Activated T-cell treated with anti-CD3 and anti-CD28 coated beads, Interleukin-2, amount 50 U/mL, for 72 hours (primary cell): ENCODE results near the gene CNPY1. TPM values are rescaled to one million over a fixed set of nuclear protein-coding genes. Genes with fewer than 3 reads are reported as not detected.

Experiments used
- ATAC-seq, 2 donors: fragments of 150-1000 bp; cut with Tn5 transposase; replicated peaks in 1 of 2; 2 replicates each; pipeline ENCODE4 v1.10.0; 2021; ENCODE audit warnings: moderate library complexity in 2 of 2, mild to moderate bottlenecking in 1 of 2
- DNase-seq, 2 donors: peaks; one replicate each; pipeline ENCODE4 v3.0.0; 2021 to 2022; ENCODE audit warnings: mixed read lengths in 1 of 2
- H3K27ac Mint-ChIP-seq: one replicate; pipeline ENCODE4 v1.8.0; 2022; ENCODE audit warnings: mild to moderate bottlenecking, moderate library complexity, mixed read lengths
- H3K27me3 Mint-ChIP-seq: one replicate; pipeline ENCODE4 v1.8.0; 2022; ENCODE audit warnings: low read depth, mixed read lengths
- H3K36me3 Mint-ChIP-seq, 2 donors: one replicate each; pipeline ENCODE4 v1.8.0; 2022; ENCODE audit warnings: mixed read lengths in 2 of 2, mild to moderate bottlenecking in 1 of 2; ENCODE audit not compliant: insufficient read depth in 2 of 2
- H3K4me1 Mint-ChIP-seq: one replicate; pipeline ENCODE4 v1.8.0; 2022; ENCODE audit warnings: low read depth, mixed read lengths
- H3K4me3 Mint-ChIP-seq, 2 donors: one replicate each; pipeline ENCODE4 v1.8.0; 2022; ENCODE audit warnings: mild to moderate bottlenecking in 2 of 2, mixed read lengths in 2 of 2, moderate library complexity in 2 of 2
- H3K9me3 Mint-ChIP-seq, 2 donors: one replicate each; pipeline ENCODE4 v1.8.0; 2022; ENCODE audit warnings: mixed read lengths in 2 of 2
- total RNA-seq, 2 donors: library from RNA; stranded (reverse); gene quantifications; one replicate each; pipeline ENCODE4 v1.2.3, GENCODE V29; 2022

Gene CNPY1
- total RNA-seq, 2 donors from 2014 or later = not detected

GRCh38 chr7:155506854-155507337, 39.5 kb downstream of the CNPY1 start:
- peaks cover 100% of the 10 kb centered on the region for H3K27me3 Mint-ChIP-seq
- H3K4me1 Mint-ChIP-seq = peaks cover 32% of the 10 kb centered on the region
- peaks cover 0 to 4% of the 10 kb centered on the region in 2 donors for H3K36me3 Mint-ChIP-seq
- ATAC-seq = peak; percentile 58 to 60
- H3K9me3 Mint-ChIP-seq = no peaks in the 10 kb centered on the region
- peak overlapping the region; percentile 18 to 63 for H3K4me3 Mint-ChIP-seq
- DNase-seq = peak; percentile 21 to 29
- peak overlapping the region; percentile 54 for H3K27ac Mint-ChIP-seq

GRCh38 chr7:155505422-155505793, 41.0 kb downstream of the CNPY1 start:
- H3K4me3 Mint-ChIP-seq = no peak overlapping the region
- H3K27me3 Mint-ChIP-seq = peaks cover 100% of the 10 kb centered on the region
- peaks cover 31% of the 10 kb centered on the region for H3K4me1 Mint-ChIP-seq
- ATAC-seq (no peak), DNase-seq (no peak)
- H3K9me3 Mint-ChIP-seq = no peaks in the 10 kb centered on the region
- peaks cover 0 to 2% of the 10 kb centered on the region in 2 donors for H3K36me3 Mint-ChIP-seq
- H3K27ac Mint-ChIP-seq = no peak overlapping the region

DNA sequence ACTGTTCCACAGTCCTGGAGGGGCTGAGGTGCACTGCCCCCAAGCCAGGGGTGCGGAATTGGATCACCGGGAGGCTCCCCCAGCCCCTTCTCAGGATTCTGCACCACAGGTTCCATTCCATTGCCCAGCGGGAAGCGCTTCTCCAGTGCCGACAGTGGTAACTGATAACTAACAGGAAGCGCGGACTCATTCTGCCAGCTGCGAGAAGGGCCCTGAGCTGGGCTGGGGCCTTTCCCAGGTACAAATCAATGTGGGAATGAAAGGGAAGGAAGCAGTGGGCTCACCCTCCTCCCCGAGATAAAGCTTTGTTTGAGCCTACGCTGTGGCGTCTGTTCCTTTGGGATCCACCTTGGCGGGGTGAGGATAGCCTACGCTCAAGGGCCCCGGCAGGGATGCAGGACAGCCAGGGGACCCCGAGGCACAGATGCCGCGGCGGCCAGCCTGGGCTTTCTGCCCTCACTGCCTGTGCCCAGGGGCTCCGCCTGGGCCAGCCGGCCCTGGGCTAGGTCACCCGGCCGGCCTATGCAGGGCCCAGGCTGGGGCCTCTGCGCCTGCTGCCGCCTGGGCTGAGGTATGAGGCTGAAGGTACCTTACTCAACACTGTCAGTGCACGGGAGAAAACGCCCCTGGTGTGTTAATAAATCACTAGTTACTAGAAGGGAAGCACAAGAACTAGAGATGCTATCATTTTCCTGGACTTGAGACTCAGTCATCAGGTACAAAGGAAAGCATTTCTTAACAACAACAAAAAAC, 49.0 kb downstream of the CNPY1 start:
- no peak overlapping the region for H3K4me3 Mint-ChIP-seq
- H3K9me3 Mint-ChIP-seq = no peaks in the 10 kb centered on the region

GRCh38 chr7:155496267-155497005, 49.9 kb downstream of the CNPY1 start:
- DNase-seq (no peak), ATAC-seq (no peak)
- Mint-ChIP-seq H3K36me3 (no peaks in the 10 kb centered on the region), H3K27ac (no peak overlapping the region), H3K9me3 (no peaks in the 10 kb centered on the region), H3K4me1 (peaks cover 6% of the 10 kb centered on the region), H3K4me3 (no peak overlapping the region), H3K27me3 (peaks cover 52% of the 10 kb centered on the region)

More for the DNA sequence above, 49.0 kb downstream of the CNPY1 start:
- ATAC-seq (no peak), DNase-seq (no peak)
- H3K36me3 Mint-ChIP-seq = no peaks in the 10 kb centered on the region
- H3K4me1 Mint-ChIP-seq = no peaks in the 10 kb centered on the region
- no peak overlapping the region for H3K27ac Mint-ChIP-seq
- peaks cover 52% of the 10 kb centered on the region for H3K27me3 Mint-ChIP-seq

DNA sequence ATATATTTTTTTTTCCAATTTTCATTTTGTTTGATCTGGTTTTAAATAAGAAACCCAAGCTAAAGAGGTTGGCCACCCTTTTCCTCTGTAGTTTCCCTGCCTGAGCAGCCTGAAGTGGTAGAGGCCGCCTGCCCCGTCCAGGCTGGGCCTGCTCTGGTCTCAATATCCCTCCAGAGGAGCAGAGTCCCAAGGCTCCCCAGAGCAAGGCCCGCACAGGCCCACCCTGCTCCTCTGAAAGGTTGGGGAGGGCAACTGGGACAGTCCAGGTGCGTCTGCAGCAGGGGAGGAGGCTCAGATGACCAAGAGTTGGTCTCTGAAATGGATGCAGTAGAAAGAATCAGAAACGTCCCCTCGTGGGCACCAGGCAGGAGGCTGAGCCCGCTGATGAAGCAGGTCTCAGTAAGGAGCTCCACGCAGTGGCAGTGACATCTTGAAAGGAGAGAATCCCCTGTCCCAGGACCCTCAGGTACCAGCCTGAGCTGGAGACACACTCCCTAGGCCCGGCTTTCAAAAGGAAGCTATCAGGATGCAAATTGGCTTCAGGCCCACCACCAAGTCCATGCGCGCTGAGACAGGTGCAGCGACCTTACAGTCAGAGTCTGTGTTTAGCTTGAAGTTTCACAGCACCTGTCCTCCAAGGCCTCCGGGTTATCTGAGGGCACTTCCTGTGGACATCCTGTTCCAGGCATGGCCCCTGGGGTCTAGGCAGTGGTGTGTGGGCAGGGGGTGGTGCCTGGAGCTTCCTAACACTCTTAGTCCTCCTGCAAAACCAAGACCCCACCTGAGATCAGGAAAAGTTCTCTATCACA, 50.7 kb downstream of the CNPY1 start:
- Mint-ChIP-seq H3K9me3 (no peaks in the 10 kb centered on the region), H3K27me3 (peaks cover 52% of the 10 kb centered on the region), H3K4me1 (peaks cover 14% of the 10 kb centered on the region), H3K4me3 (no peak overlapping the region), H3K36me3 (peaks cover 2% of the 10 kb centered on the region in 2 donors), H3K27ac (no peak overlapping the region)
- ATAC-seq (no peak), DNase-seq (no peak)

DNA sequence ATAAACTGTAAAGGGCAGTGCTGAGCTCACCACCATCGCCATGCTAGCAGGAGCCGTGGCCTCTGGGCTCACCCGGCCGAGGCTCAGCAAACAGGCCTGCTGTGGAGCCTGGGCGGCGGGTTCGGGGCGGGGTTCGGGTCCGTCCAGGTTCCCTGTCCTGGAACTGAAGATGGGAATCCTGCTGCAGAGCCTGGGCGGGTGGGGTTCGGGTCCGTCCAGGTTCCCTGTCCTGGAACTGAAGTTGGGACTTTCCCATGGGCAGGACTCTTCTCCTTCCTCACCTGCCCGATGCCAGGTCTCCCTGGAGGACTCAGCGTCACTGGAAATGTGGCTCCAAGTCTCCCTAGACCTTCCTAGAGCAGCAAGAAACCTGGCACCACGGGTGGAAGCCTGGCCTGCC, 51.8 kb downstream of the CNPY1 start:
- H3K27me3 Mint-ChIP-seq = peaks cover 47% of the 10 kb centered on the region
- no peak for ATAC-seq
- H3K9me3 Mint-ChIP-seq = no peaks in the 10 kb centered on the region
- H3K27ac Mint-ChIP-seq = no peak overlapping the region
- H3K4me3 Mint-ChIP-seq = no peak overlapping the region
- no peak for DNase-seq
- peaks cover 2% of the 10 kb centered on the region in 2 donors for H3K36me3 Mint-ChIP-seq
- peaks cover 18% of the 10 kb centered on the region for H3K4me1 Mint-ChIP-seq

GRCh38 chr7:155493744-155494538, 52.4 kb downstream of the CNPY1 start:
- Mint-ChIP-seq H3K4me1 (peaks cover 18% of the 10 kb centered on the region), H3K27ac (no peak overlapping the region), H3K27me3 (peaks cover 47% of the 10 kb centered on the region), H3K4me3 (no peak overlapping the region), H3K36me3 (peaks cover 2% of the 10 kb centered on the region in 2 donors), H3K9me3 (no peaks in the 10 kb centered on the region)
- ATAC-seq = no peak
- DNase-seq = no peak

DNA sequence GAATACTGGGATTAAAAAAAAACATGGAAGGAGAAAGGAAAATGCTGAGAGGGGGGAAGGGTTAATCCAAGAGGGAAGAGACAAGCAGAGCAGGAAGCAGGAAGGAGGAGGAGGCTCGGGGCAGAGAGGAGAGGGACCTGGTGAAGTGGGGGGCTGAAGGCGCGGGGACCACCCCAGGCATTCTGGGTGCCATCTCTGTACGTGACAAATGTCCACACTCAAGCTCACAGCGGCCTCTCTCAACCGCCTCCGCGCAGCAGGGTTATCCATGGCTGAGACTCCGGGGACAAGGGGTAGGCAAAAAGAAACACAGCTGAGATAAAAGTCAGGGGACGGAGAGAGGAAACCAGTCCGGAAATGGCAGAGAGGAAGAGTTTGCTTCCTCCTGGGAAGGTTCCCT, 54.5 kb downstream of the CNPY1 start:
- ATAC-seq (no peak), DNase-seq (no peak)
- H3K9me3 Mint-ChIP-seq = no peaks in the 10 kb centered on the region
- peak overlapping the region in 1 of 2 donors; percentile 62 for H3K4me3 Mint-ChIP-seq
- peaks cover 18% of the 10 kb centered on the region for H3K4me1 Mint-ChIP-seq
- no peak overlapping the region for H3K27ac Mint-ChIP-seq
- H3K36me3 Mint-ChIP-seq = peaks cover 2% of the 10 kb centered on the region in 2 donors
- H3K27me3 Mint-ChIP-seq = peaks cover 39% of the 10 kb centered on the region

DNA sequence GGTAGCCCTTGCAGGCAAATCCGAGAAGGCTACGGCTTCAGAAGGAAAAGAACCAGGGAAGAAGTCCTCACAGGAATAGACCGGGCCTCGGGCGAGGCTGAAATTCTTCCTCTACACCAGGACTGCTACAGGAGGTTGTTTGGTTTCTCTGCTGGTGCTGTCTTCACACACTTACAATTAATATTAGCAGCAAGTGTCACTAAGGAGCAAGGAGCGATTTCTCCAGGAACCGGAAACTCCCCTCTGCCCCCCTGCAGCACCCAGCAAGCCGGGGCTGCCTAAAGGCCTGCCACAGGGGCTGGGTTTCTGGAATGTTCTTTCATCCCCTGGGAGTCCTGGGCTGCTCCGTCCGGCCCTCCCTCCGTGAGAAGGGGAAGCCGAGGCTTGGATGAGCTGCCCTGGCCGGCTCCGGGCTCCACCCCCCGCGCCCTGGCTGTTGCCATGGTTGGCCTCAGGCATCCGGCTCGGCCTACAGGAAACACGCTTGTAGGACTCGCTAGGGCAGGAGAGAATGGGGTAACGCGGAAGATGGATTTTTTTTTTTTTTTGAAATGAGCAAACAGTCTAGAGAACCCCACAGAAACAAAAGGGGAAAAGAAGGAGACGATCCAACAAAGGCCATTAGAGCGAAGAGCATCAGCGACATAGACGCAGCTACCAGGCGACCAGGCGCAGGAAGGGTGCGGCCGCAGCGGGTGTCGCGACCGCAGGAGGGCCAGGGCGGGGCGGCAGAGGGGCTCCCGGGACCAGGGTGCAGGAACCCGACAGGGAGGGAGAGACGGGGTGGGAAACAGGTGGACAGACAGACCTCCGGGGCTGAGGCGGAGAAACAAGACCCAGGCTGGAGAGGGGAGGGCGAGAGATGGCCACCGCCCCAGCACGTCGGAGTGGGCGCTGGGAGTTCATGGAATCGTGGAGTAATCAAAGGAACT, 55.4 kb downstream of the CNPY1 start:
- DNase-seq (peak; percentile 56 to 58), ATAC-seq (peak; percentile 82 to 91)
- H3K4me1 Mint-ChIP-seq = peaks cover 18% of the 10 kb centered on the region
- H3K27ac Mint-ChIP-seq = peak overlapping the region; percentile 40
- H3K36me3 Mint-ChIP-seq = peaks cover 2% of the 10 kb centered on the region in 2 donors
- H3K4me3 Mint-ChIP-seq = peak overlapping the region; percentile 79 to 85
- H3K9me3 Mint-ChIP-seq = no peaks in the 10 kb centered on the region
- peaks cover 43% of the 10 kb centered on the region for H3K27me3 Mint-ChIP-seq

GRCh38 chr7:155489862-155490696, 56.3 kb downstream of the CNPY1 start:
- peak overlapping the region; percentile 40 for H3K27ac Mint-ChIP-seq
- H3K36me3 Mint-ChIP-seq = peaks cover 2% of the 10 kb centered on the region in 2 donors
- H3K4me3 Mint-ChIP-seq = peak overlapping the region; percentile 79 to 85
- ATAC-seq (peak; percentile 29 to 31), DNase-seq (no peak)
- peaks cover 43% of the 10 kb centered on the region for H3K27me3 Mint-ChIP-seq
- peaks cover 18% of the 10 kb centered on the region for H3K4me1 Mint-ChIP-seq
- no peaks in the 10 kb centered on the region for H3K9me3 Mint-ChIP-seq
